T-helper 17 cell (primary cell): ENCODE data around the gene SNX1. TPM values are rescaled to one million over a fixed set of nuclear protein-coding genes. Genes with fewer than 3 reads are reported as not detected.
A peak's percentile ranks its signal among the peaks of the same experiment; 100 is the strongest.
"Not testable (repeated sequence)": the region's sequence is repeated elsewhere in the genome, so short reads cannot be mapped to it uniquely, and the experiment has no call there.

Experiments used
- ATAC-seq: fragments of 150-1000 bp; cut with Tn5 transposase; 2 replicates; pipeline ENCODE4 v1.10.0; 2021; ENCODE audit warnings: mild to moderate bottlenecking, moderate library complexity
- DNase-seq, 3 donors: peaks; one replicate each; pipeline versions ENCODE4 v3.0.0 to v3.0.0-alpha.2; 2020 to 2021
- H3K9me3 ChIP-seq: one replicate; pipeline ENCODE4 v1.7.0; 2013; ENCODE audit warnings: low read length, mild to moderate bottlenecking; ENCODE audit not compliant: control insufficient read depth, poor library complexity, severe bottlenecking
- H3K27ac Mint-ChIP-seq: one replicate; pipeline ENCODE4 v1.8.0; 2022; ENCODE audit warnings: mild to moderate bottlenecking, moderate library complexity, mixed read lengths
- H3K27me3 Mint-ChIP-seq: one replicate; pipeline ENCODE4 v1.8.0; 2022; ENCODE audit warnings: mixed read lengths
- H3K36me3 Mint-ChIP-seq: one replicate; pipeline ENCODE4 v1.8.0; 2022; ENCODE audit warnings: low read depth, mixed read lengths
- H3K4me1 Mint-ChIP-seq: one replicate; pipeline ENCODE4 v1.8.0; 2022; ENCODE audit warnings: mild to moderate bottlenecking, mixed read lengths
- H3K4me3 Mint-ChIP-seq: one replicate; pipeline ENCODE4 v1.8.0; 2022; ENCODE audit warnings: mild to moderate bottlenecking, moderate library complexity, mixed read lengths
- total RNA-seq, 4 donors: library from RNA in 2 of 4; stranded (reverse) in 2 of 4; gene quantifications; one replicate each; pipeline ENCODE4 v1.2.3 and lab custom pipeline; 2022 to 2026

Gene SNX1
- total RNA-seq, 2 donors from 2014 or later, result 87.1 to 111 TPM

- H3K27me3 Mint-ChIP-seq, result no peaks in the 10 kb centered on the region
- no peaks in the 10 kb centered on the region for H3K36me3 Mint-ChIP-seq
- no peaks in the 10 kb centered on the region for H3K9me3 ChIP-seq
- H3K27ac Mint-ChIP-seq, result no peak overlapping the region
- peaks cover 4% of the 10 kb centered on the region for H3K4me1 Mint-ChIP-seq
- ATAC-seq (no peak), DNase-seq (no peak)
- no peak overlapping the region for H3K4me3 Mint-ChIP-seq
Observed at GRCh38 chr15:64066451-64066850, 29.3 kb upstream of the SNX1 start.

GRCh38 chr15:64067564-64068030, 28.2 kb upstream of the SNX1 start:
- H3K36me3 Mint-ChIP-seq, result no peaks in the 10 kb centered on the region
- no peaks in the 10 kb centered on the region for H3K27me3 Mint-ChIP-seq
- H3K27ac Mint-ChIP-seq, result no peak overlapping the region
- H3K4me1 Mint-ChIP-seq, result peaks cover 4% of the 10 kb centered on the region
- ATAC-seq (peak; percentile 88), DNase-seq (peak; percentile 30 to 58 (median 43))
- H3K9me3 ChIP-seq, result no peaks in the 10 kb centered on the region
- H3K4me3 Mint-ChIP-seq, result no peak overlapping the region

- no peak for DNase-seq
- ATAC-seq, result no peak
- no peaks in the 10 kb centered on the region for H3K9me3 ChIP-seq
- no peak overlapping the region for H3K27ac Mint-ChIP-seq
- H3K4me1 Mint-ChIP-seq, result peaks cover 4% of the 10 kb centered on the region
- no peaks in the 10 kb centered on the region for H3K27me3 Mint-ChIP-seq
- no peak overlapping the region for H3K4me3 Mint-ChIP-seq
- H3K36me3 Mint-ChIP-seq, result no peaks in the 10 kb centered on the region
Observed at GRCh38 chr15:64068133-64068532, 27.6 kb upstream of the SNX1 start.

DNA sequence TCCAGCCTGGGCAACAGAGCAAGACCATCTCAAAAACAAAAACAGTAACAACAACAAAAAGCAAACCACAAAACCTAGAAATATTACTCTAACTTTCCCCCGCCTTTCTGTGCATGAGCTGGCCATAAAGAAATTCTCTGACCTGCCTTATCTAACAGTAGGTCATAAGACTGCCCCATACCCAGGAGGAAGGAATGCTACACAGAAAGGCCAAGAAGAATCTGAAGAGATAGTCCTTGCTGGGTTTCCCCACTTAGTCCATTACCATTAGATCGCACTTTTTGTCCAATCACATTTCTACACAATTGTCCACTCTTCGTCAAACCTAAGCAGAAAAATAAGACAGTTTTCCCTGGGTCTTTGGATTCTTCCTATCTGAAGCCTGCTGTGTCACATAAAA, 25.7 kb upstream of the SNX1 start:
- no peaks in the 10 kb centered on the region for H3K27me3 Mint-ChIP-seq
- H3K36me3 Mint-ChIP-seq, result no peaks in the 10 kb centered on the region
- peak overlapping the region; percentile 24 for H3K27ac Mint-ChIP-seq
- H3K9me3 ChIP-seq, result no peaks in the 10 kb centered on the region
- DNase-seq, result no peak
- H3K4me1 Mint-ChIP-seq, result peaks cover 4% of the 10 kb centered on the region
- no peak overlapping the region for H3K4me3 Mint-ChIP-seq
- no peak for ATAC-seq

DNA sequence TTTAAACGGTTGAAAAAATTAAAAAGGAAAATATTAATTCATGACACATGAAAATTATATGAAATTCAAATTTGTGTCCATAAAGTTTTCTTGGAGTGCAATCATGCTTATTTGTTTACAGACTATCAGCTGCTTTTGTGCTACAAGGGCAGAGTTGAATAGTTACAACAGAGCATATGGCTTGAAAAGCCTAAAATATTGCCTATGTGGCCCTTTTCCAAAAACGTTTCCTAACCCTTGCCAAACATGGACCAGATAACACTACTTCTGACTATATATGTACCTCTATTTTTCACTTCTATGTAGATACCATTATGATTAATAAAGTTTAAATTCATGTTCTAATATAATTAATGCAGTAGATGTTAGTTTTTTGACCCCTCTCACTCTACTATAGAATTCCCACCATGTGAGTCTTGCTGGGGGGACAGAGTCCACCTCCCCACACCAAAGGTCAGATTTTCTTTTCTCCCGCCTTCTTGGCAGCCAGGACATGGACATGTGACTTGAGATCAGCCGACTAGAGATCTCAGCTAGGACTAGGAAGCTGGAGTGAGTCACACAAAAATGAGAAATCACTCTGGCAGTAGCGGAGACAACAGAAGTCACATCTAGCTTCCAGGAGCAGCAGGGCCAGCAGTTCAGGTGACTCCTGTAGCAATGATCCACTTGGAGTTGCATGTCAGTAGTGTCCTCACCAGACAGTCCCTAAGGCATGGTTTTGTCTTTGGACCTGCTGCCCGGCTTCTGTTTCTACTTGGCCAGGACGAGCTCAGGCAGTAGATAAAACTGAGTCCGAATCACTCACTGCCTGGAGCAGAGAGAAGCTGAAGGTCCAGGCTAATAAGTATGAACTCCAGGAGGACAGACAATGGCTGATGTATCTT, 24.6 kb upstream of the SNX1 start:
- Mint-ChIP-seq H3K4me1 (peaks cover 6% of the 10 kb centered on the region), H3K27me3 (no peaks in the 10 kb centered on the region), H3K27ac (no peak overlapping the region), H3K36me3 (no peaks in the 10 kb centered on the region), H3K4me3 (no peak overlapping the region)
- H3K9me3 ChIP-seq, result no peaks in the 10 kb centered on the region
- DNase-seq, result no peak
- no peak for ATAC-seq

DNA sequence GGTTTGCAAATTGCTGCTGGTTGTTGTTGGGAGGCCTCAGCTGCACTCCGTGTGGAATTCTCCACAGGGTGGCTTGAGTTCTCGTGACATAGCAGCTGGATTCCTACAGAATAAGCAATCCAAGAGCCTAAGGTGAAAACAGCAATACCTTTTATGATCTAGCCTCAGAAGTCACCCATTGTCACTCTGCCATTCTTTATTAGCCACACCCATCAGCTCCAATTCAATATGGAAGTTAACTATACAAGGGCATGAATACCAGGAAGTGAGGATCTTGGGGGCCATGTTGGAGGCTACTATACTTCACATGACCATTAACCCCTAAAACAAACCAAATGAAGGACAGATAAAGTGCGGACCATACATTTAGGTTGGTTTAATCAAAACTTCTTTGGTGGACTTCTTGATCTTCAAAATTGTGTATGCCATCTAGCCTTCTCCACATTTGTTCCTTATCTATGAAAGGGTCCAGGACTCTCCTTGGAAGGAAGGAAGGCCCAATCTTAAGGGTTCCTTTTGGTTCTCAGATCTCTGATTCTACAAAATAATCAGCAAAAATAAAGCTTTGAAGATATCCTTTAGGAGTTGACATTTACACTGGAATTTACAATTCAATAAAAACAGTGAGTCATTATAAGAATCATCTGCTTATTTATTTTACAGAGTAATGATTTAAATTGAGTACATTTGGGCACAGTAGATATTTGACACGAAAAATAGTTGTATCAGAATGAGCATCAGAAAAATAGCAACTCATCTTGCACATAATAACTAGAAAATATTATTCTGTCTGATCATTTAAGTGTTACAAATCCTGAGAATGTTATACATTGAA, 23.6 kb upstream of the SNX1 start:
- H3K9me3 ChIP-seq, result no peaks in the 10 kb centered on the region
- H3K4me1 Mint-ChIP-seq, result peaks cover 9% of the 10 kb centered on the region
- H3K27ac Mint-ChIP-seq, result no peak overlapping the region
- no peak overlapping the region for H3K4me3 Mint-ChIP-seq
- H3K36me3 Mint-ChIP-seq, result no peaks in the 10 kb centered on the region
- ATAC-seq (no peak), DNase-seq (no peak)
- H3K27me3 Mint-ChIP-seq, result no peaks in the 10 kb centered on the region

DNA sequence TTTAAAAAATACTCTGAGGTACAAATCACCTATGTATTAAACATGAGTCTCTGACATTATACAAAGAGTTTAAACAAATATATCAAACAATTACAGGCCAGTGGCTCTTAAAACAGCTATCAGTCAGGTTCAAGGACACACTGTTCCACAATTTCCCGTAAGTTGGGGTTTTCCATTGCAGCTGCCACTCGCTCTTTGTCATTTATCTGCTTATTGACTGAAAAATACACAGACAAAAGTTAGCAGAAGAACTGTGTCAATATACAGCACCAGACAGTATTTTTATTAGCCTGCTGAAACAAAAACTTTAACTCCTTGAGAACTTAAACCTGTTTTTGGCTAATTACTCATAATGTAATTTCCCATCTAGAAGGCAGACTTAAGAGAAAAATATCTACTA, 23.0 kb upstream of the SNX1 start:
- H3K9me3 ChIP-seq, result no peaks in the 10 kb centered on the region
- no peaks in the 10 kb centered on the region for H3K36me3 Mint-ChIP-seq
- no peaks in the 10 kb centered on the region for H3K27me3 Mint-ChIP-seq
- DNase-seq (no peak), ATAC-seq (no peak)
- no peak overlapping the region for H3K27ac Mint-ChIP-seq
- H3K4me1 Mint-ChIP-seq, result peaks cover 10% of the 10 kb centered on the region
- no peak overlapping the region for H3K4me3 Mint-ChIP-seq

GRCh38 chr15:64073496-64073895, 22.3 kb upstream of the SNX1 start:
- ATAC-seq, H3K27me3 Mint-ChIP-seq, H3K9me3 ChIP-seq, DNase-seq, H3K4me3 Mint-ChIP-seq, H3K27ac Mint-ChIP-seq, H3K36me3 Mint-ChIP-seq: not testable (repeated sequence)
- peaks cover 10% of the 10 kb centered on the region for H3K4me1 Mint-ChIP-seq

DNA sequence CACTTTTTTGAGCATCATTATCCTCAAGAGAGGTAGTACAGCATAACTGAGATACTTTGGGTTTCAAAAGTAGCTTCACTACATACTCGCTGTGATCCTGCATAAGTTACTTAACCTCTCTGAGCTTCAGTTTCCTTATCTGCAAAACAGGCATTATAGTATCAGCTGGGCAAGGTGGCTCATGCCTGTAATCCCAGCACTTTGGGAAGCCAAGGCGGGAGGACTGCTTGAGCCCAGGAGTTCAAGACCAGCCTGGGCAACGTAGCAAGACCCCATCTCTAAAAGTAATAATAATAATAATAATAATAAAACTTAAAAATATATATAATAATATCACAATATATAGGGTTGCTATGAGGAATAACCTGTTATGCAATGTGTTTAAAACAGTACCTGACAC, 13.0 kb upstream of the SNX1 start:
- Mint-ChIP-seq H3K36me3 (no peaks in the 10 kb centered on the region), H3K4me1 (peaks cover 2% of the 10 kb centered on the region), H3K27ac (no peak overlapping the region), H3K4me3 (no peak overlapping the region), H3K27me3 (no peaks in the 10 kb centered on the region)
- ATAC-seq (no peak), DNase-seq (no peak)
- H3K9me3 ChIP-seq, result no peaks in the 10 kb centered on the region

DNA sequence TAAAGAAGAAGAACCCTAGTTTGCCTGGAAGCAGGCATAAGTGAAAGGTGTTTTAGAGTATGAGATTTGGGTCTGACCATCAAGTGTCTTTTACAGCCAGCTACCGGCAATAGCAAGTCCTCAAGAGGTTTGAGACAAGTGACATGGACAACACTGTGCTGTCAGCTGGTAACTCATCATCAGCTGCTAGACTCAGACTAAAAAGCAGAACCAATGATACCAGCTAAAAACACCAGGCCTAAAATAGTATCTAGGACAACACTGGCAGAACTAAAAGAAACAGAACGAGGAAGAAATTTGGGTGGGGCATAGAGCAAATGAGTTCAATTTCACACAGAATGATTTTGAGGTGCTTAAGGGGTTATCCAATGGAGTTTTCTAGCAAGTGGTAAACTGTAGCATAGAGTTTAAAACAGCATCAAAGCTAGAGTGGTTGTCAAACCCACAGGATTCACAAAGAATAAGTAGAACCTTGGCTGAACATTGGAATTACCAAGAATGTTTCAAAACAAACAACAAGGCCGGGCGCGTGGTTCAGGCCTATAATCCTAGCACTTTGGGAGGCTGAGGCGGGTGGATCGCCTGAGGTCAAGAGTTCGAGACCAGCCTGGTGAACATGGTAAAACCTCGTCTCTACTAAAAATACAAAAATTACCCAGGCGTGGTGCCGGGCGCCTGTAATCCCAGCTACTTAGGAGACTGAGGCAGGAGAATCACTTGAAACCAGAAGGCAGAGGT, 6.1 kb upstream of the SNX1 start:
- Mint-ChIP-seq H3K27ac (peak overlapping the region; percentile 79), H3K4me1 (peaks cover 42% of the 10 kb centered on the region), H3K27me3 (no peaks in the 10 kb centered on the region), H3K36me3 (peaks cover 7% of the 10 kb centered on the region), H3K4me3 (peak overlapping the region; percentile 15)
- no peaks in the 10 kb centered on the region for H3K9me3 ChIP-seq
- no peak for DNase-seq
- ATAC-seq, result no peak

DNA sequence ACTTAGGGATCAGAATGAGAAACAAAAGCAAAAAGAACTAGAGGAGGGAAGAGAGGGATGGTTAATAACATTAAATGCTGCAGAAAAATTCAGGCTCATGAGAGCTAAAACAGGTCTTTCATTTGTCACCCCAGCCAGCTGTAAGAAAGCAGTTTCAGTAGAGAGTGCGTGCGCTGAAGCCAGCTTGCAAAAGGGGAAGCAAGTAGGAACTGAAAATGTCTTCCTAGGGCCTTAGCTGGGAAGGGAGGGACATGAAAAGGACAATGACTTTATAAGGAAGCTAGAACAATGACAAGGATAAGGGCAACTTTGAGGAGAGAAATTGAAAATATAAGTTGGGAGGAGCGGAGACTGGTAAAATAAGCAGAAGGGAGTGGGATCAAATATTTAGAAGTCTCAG, 5.3 kb upstream of the SNX1 start:
- H3K4me1 Mint-ChIP-seq, result peaks cover 49% of the 10 kb centered on the region
- DNase-seq (no peak), ATAC-seq (no peak)
- H3K4me3 Mint-ChIP-seq, result peak overlapping the region; percentile 36
- no peaks in the 10 kb centered on the region for H3K27me3 Mint-ChIP-seq
- peak overlapping the region; percentile 51 for H3K27ac Mint-ChIP-seq
- no peaks in the 10 kb centered on the region for H3K9me3 ChIP-seq
- H3K36me3 Mint-ChIP-seq, result peaks cover 7% of the 10 kb centered on the region

GRCh38 chr15:64092075-64092820, 3.5 kb upstream of the SNX1 start:
- Mint-ChIP-seq H3K4me3 (peak overlapping the region; percentile 99), H3K36me3 (peaks cover 9% of the 10 kb centered on the region), H3K27me3 (no peaks in the 10 kb centered on the region), H3K4me1 (peaks cover 62% of the 10 kb centered on the region), H3K27ac (peak overlapping the region; percentile 99)
- ATAC-seq, result no peak
- DNase-seq, result no peak
- no peaks in the 10 kb centered on the region for H3K9me3 ChIP-seq
